Activated CD8-positive, alpha-beta memory T cell treated with anti-CD3 and anti-CD28 coated beads, Interleukin-2, amount 50 U/mL, for 1 hour (primary cell): Measurements from ENCODE around the gene CBFA2T3.
"Not testable (repeated sequence)": the region's sequence is repeated elsewhere in the genome, so short reads cannot be mapped to it uniquely, and the experiment has no call there.

Experiments
- DNase-seq: peaks from one replicate; pipeline ENCODE4 v3.0.0-alpha.2; 2020; ENCODE audit errors: extremely low read depth

Gene CBFA2T3

GRCh38 chr16:88922826-88923410 is 54.1 kb downstream of the CBFA2T3 start:
- no peak for DNase-seq

GRCh38 chr16:88922114-88922825 is 54.7 kb downstream of the CBFA2T3 start:
- no peak for DNase-seq

- no peak for DNase-seq
Measured at GRCh38 chr16:88921591-88921990, 55.4 kb downstream of the CBFA2T3 start.

- DNase-seq = no peak
Measured at GRCh38 chr16:88920618-88921590, 56.1 kb downstream of the CBFA2T3 start.

- no peak for DNase-seq
Measured at GRCh38 chr16:88919936-88920335, 57.1 kb downstream of the CBFA2T3 start.

GRCh38 chr16:88918896-88919295 is 58.1 kb downstream of the CBFA2T3 start:
- DNase-seq = not testable (repeated sequence)

- no peak for DNase-seq
Measured at GRCh38 chr16:88917915-88918627, 58.9 kb downstream of the CBFA2T3 start.

GRCh38 chr16:88917146-88917914 is 59.7 kb downstream of the CBFA2T3 start:
- no peak for DNase-seq

- DNase-seq = no peak
Measured at GRCh38 chr16:88915639-88916327, 61.2 kb downstream of the CBFA2T3 start.

- DNase-seq = no peak
Measured at GRCh38 chr16:88914750-88915368, 62.1 kb downstream of the CBFA2T3 start.

- no peak for DNase-seq
Measured at GRCh38 chr16:88913870-88914269, 63.1 kb downstream of the CBFA2T3 start.

- no peak for DNase-seq
Measured at GRCh38 chr16:88913001-88913612, 63.9 kb downstream of the CBFA2T3 start.

- DNase-seq = no peak
Measured at GRCh38 chr16:88912556-88912955, 64.5 kb downstream of the CBFA2T3 start.

GRCh38 chr16:88911946-88912310 is 65.1 kb downstream of the CBFA2T3 start:
- DNase-seq = no peak

- no peak for DNase-seq
Measured at GRCh38 chr16:88911136-88911945, 65.7 kb downstream of the CBFA2T3 start.

GRCh38 chr16:88910284-88911135 is 66.5 kb downstream of the CBFA2T3 start:
- no peak for DNase-seq

- DNase-seq = no peak
Measured at GRCh38 chr16:88909431-88910210, 67.4 kb downstream of the CBFA2T3 start.
